Esophagus squamous epithelium (tissue), 5 donors: ENCODE data around the gene SHOC2. TPM values are rescaled to one million over a fixed set of nuclear protein-coding genes. Genes with fewer than 3 reads are reported as not detected.

Experiments used
- DNase-seq: peaks from one replicate; lab custom pipeline; 2025; lab: John Stamatoyannopoulos, UW
- H3K27ac ChIP-seq, 4 donors: fragments of 200-600 bp; sonication (generic); one replicate each; pipeline ENCODE4 v1.5.1; 2016 to 2019; ENCODE audit warnings: mild to moderate bottlenecking in 1 of 4
- H3K27me3 ChIP-seq, 4 donors: fragments of 200-600 bp; sonication (generic); 1 replicate in 3 of 4; 2 replicates in 1 of 4; pipeline versions ENCODE4 v1.5.1 to v1.6.0; 2017 to 2021; ENCODE audit warnings: antibody characterized with exemption in 1 of 4
- H3K36me3 ChIP-seq, 3 donors: fragments of 200-600 bp; sonication (generic); one replicate each; pipeline ENCODE4 v1.5.1; 2016 to 2019
- H3K4me1 ChIP-seq, 3 donors: fragments of 200-600 bp; sonication (generic); one replicate each; pipeline ENCODE4 v1.5.1; 2017 to 2019
- H3K4me3 ChIP-seq, 4 donors: fragments of 200-600 bp; sonication (generic); 1 replicate in 3 of 4; 2 replicates in 1 of 4; pipeline ENCODE4 v1.5.1; 2016 to 2019; ENCODE audit warnings: mild to moderate bottlenecking in 2 of 4, moderate library complexity in 1 of 4
- H3K9me3 ChIP-seq, 3 donors: fragments of 200-600 bp; sonication (generic); one replicate each; pipeline ENCODE4 v1.5.1; 2016 to 2019
- POLR2A ChIP-seq, 4 donors: fragments of 450-650 bp; IDR thresholded peaks; one replicate each; pipeline ENCODE4 v1.6.1; 2017; ENCODE audit warnings: antibody characterized with exemption in 4 of 4, mild to moderate bottlenecking in 4 of 4, moderate library complexity in 3 of 4
- WGBS, 2 donors: methylation state at CpG; one replicate each; pipeline ENCODE4 v1.1.5; 2018; 5-methylcytosine and 5-hydroxymethylcytosine counted together
- intact Hi-C: fragments of 100-400 bp; cut with DNase I; formaldehyde crosslinking; loops from one replicate; pipeline ENCODE4 v1.15.0; 2022
- total RNA-seq, 4 donors: library from RNA; depleted of rRNA; stranded (reverse); fragments of >200 nt; gene quantifications; one replicate each; pipeline ENCODE4 v1.1.0, GENCODE V29; 2016
- TF ChIP-seq, protein P1 (sequence below), 6 experiments: fragments of 450-650 bp in 4 of 6; fragments of 200-600 bp in 2 of 6; sonication (generic) in 2 of 6; IDR thresholded peaks; one replicate each; pipeline ENCODE4 v1.5.1; 2016 to 2019; ENCODE audit warnings: antibody characterized with exemption in 6 of 6, mild to moderate bottlenecking in 4 of 6, moderate library complexity in 4 of 6
- donor health status: DM: yes; HTN: yes; CAD: no.

The SHOC2 gene
- total RNA-seq, 4 donors from 2014 or later = 24.8 to 59.5 (median 43.0) TPM

DNA sequence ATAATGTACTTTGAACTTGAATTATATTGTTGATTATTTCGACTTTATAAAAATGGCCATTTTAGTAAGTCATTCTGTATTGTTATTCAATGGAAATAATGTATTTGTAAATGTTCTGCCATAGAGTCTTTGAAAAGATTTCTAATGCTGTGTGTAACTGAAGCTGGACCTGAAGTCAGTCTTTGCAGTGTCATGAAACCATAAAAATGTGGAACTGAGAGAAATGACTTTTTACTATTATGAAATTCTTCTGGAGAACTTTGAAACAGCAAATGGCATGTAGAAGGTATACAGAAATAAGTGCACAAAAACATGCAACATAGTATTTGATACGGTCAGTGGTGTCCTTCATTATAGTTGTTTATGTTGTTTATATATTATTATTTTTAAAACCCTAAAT is 97.7 kb downstream of the SHOC2 start:
- H3K4me1 ChIP-seq = no peaks in the 10 kb centered on the region
- peaks cover 0 to 75% (median 0%) of the 10 kb centered on the region in 3 donors for H3K36me3 ChIP-seq
- no peak for DNase-seq
- TF ChIP-seq POLR2A (IDR thresholded peaks at IDR 0.05) = no peak
- TF ChIP-seq, protein P1, sequence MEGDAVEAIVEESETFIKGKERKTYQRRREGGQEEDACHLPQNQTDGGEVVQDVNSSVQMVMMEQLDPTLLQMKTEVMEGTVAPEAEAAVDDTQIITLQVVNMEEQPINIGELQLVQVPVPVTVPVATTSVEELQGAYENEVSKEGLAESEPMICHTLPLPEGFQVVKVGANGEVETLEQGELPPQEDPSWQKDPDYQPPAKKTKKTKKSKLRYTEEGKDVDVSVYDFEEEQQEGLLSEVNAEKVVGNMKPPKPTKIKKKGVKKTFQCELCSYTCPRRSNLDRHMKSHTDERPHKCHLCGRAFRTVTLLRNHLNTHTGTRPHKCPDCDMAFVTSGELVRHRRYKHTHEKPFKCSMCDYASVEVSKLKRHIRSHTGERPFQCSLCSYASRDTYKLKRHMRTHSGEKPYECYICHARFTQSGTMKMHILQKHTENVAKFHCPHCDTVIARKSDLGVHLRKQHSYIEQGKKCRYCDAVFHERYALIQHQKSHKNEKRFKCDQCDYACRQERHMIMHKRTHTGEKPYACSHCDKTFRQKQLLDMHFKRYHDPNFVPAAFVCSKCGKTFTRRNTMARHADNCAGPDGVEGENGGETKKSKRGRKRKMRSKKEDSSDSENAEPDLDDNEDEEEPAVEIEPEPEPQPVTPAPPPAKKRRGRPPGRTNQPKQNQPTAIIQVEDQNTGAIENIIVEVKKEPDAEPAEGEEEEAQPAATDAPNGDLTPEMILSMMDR (IDR thresholded peaks at IDR 0.05) = no peak
- no peaks in the 10 kb centered on the region for H3K27me3 ChIP-seq
- no peak overlapping the region for H3K27ac ChIP-seq
- no peaks in the 10 kb centered on the region for H3K9me3 ChIP-seq
- intact Hi-C loops = no loop called here
- 47 to 74% methylated on average over 2 of the region's 2 CpGs for WGBS, 2 donors
- no peak overlapping the region for H3K4me3 ChIP-seq

DNA sequence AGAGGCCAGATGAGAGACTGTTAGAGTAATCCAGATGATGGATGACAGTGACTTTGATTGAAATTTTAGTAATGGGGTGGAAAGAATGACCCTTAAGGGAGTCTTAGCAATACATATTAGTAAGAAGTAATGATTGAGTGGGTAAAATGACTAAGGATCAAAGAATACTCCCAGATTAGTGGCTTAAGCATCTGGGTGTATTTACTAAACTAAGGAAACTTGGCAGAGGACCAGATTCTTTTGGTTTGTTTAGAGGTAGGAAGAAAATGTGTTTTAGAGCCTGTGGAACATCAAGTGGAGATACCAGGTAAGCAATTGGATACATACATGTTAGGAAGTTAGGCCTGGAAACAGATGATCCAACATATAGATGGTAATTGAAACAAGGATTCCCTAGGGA is 98.6 kb downstream of the SHOC2 start:
- Histone ChIP-seq H3K27me3 (no peaks in the 10 kb centered on the region), H3K27ac (no peak overlapping the region), H3K9me3 (no peaks in the 10 kb centered on the region), H3K4me3 (no peak overlapping the region), H3K4me1 (no peaks in the 10 kb centered on the region), H3K36me3 (peaks cover 0 to 75% (median 0%) of the 10 kb centered on the region in 3 donors)
- DNase-seq = no peak
- intact Hi-C loops = no loop called here
- TF ChIP-seq, protein P1 (IDR thresholded peaks at IDR 0.05) = no peak
- no peak for TF ChIP-seq POLR2A (IDR thresholded peaks at IDR 0.05)

DNA sequence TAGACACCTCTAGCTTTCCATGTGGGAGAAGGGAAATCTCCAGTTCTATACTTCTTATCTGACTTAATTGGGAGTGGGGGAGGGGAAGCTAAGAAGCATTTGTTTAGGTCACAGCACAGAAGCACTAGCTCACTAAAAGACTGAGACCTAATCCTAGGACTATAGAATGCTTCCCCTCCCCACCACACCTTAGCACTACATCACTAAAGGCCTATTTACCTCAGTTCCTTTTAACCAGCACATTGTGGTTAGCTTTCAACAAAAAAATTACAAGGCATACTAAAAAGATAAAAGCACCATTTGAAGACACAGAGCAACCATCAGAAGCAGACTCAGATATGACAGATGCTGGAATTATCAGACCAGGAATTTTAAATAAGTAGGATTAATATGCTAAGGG is 103.7 kb downstream of the SHOC2 start:
- Histone ChIP-seq H3K36me3 (peaks cover 0 to 52% (median 0%) of the 10 kb centered on the region in 3 donors), H3K27ac (no peak overlapping the region), H3K4me1 (no peaks in the 10 kb centered on the region), H3K27me3 (no peaks in the 10 kb centered on the region), H3K9me3 (no peaks in the 10 kb centered on the region), H3K4me3 (no peak overlapping the region)
- no peak for DNase-seq
- intact Hi-C loops = no loop called here
- TF ChIP-seq, protein P1 (IDR thresholded peaks at IDR 0.05) = no peak
- TF ChIP-seq POLR2A (IDR thresholded peaks at IDR 0.05) = no peak

DNA sequence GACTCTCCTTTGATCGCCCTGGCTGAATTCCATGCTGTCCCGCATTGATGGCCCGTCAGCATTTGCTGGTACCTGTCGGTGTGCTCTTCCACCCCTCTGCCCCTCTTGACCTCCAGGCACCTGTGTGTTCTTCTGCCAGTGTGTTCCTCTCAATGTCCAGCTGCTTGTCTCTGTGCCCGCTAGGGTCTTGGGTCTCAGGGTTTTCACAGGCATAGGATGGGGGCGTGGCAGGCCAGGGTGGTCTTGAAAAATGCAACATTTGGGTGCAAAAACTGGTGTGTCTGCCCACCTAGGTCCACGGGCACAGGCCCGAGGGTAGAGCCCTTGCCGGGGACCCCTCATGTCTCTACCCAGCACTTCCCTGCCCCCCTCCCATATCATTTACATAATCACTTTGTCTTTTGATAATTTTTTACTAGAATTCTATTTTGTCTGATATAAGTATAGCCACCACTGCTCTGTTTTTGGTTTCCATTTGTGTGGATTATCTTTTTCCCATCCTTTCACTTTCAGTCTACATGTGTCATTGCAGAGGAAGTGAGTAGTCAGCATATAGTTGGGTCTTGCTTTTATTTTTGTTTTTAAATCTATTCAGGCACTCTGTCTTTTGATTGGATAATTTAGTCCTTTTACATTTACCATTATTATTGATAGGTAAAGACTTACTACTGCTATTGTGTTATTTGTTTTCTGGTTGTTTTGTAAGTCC is 110.8 kb downstream of the SHOC2 start:
- intact Hi-C loops = no loop called here
- Histone ChIP-seq H3K27me3 (no peaks in the 10 kb centered on the region), H3K36me3 (peaks cover 0 to 5% (median 0%) of the 10 kb centered on the region in 3 donors), H3K9me3 (peaks cover 0 to 26% (median 5%) of the 10 kb centered on the region in 3 donors), H3K4me1 (no peaks in the 10 kb centered on the region), H3K27ac (no peak overlapping the region), H3K4me3 (no peak overlapping the region)
- no peak for DNase-seq
- TF ChIP-seq POLR2A (IDR thresholded peaks at IDR 0.05) = no peak
- TF ChIP-seq, protein P1 (IDR thresholded peaks at IDR 0.05) = no peak
- WGBS, 2 donors = 90 to 93% methylated on average over 3 to 8 of the region's 9 CpGs

DNA sequence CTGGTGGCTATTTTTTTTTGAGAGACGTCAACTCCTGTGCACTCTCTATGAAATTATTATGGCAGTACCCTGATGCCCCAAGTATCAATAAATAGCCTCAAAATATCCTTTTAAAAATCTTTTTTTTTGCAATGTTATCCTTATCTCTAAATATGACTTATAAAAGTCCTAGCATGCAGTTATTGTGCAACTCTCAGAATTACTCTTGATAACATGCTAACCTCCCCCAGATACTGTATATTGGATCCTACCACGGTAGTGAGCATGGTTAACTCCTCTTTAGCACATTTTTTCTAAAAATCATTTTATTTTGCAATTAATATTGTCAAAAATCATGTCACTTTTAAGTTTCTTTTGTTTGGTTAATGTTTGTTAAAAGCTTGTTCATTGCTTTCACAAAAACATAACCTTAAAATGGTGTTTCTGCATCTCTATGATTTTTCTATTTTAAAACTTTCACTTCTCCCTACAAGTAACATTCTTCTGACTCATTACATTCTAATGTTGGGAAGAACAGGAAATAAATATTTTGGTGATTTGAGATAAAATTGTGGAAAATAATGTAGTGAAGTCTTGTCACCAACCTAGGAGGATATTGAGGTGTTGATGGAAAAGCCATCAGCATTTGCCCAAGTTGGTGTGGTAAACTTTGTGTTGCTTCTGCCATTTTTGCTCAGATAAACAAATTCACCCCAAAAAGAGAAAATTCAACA is 115.3 kb downstream of the SHOC2 start:
- H3K36me3 ChIP-seq = peaks cover 0 to 5% (median 0%) of the 10 kb centered on the region in 3 donors
- no peak overlapping the region for H3K4me3 ChIP-seq
- intact Hi-C loops = no loop called here
- 85 to 90% methylated on average over 2 of the region's 2 CpGs for WGBS, 2 donors
- no peak for DNase-seq
- H3K4me1 ChIP-seq = no peaks in the 10 kb centered on the region
- no peak overlapping the region for H3K27ac ChIP-seq
- peaks cover 0 to 29% (median 11%) of the 10 kb centered on the region in 3 donors for H3K9me3 ChIP-seq
- no peaks in the 10 kb centered on the region for H3K27me3 ChIP-seq
- TF ChIP-seq, protein P1 (IDR thresholded peaks at IDR 0.05) = no peak
- no peak for TF ChIP-seq POLR2A (IDR thresholded peaks at IDR 0.05)
